ENCODE results near the gene FBXL15.

DNA sequence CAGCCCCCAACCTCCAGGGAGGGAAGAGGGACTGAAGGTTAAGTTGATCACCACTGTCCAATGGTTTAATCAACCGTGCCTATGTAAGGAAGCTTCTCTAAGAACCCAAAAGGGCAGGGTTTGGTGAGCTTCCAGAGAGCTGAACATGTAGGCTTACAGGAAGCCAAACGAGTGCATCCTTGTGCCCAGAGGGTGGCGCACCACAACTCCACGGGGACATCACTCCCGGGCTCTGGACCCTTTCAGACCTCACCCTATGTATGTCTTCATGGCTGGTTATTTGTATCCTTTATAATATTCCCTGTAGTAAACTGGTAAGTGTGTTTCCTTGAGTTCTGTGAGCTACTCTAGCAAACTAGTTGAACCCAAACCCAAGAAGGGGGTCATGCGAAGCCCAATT, 36.6 kb upstream of the FBXL15 start:
- TF ChIP-seq, protein P1, sequence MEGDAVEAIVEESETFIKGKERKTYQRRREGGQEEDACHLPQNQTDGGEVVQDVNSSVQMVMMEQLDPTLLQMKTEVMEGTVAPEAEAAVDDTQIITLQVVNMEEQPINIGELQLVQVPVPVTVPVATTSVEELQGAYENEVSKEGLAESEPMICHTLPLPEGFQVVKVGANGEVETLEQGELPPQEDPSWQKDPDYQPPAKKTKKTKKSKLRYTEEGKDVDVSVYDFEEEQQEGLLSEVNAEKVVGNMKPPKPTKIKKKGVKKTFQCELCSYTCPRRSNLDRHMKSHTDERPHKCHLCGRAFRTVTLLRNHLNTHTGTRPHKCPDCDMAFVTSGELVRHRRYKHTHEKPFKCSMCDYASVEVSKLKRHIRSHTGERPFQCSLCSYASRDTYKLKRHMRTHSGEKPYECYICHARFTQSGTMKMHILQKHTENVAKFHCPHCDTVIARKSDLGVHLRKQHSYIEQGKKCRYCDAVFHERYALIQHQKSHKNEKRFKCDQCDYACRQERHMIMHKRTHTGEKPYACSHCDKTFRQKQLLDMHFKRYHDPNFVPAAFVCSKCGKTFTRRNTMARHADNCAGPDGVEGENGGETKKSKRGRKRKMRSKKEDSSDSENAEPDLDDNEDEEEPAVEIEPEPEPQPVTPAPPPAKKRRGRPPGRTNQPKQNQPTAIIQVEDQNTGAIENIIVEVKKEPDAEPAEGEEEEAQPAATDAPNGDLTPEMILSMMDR (IDR thresholded peaks at IDR 0.05): no peak
- no peak for TF ChIP-seq POLR2A (IDR thresholded peaks at IDR 0.05)
- TF ChIP-seq POLR2AphosphoS5 (IDR thresholded peaks at IDR 0.05): no peak
- TF ChIP-seq EP300 (IDR thresholded peaks at IDR 0.05): no peak
